ENCODE data around the gene USP53. TPM values are rescaled to one million over a fixed set of nuclear protein-coding genes. Genes with fewer than 3 reads are reported as not detected.

USP53 gene
- total RNA-seq, 4 donors from 2014 or later, result 79.0 to 186 (median 125) TPM

DNA sequence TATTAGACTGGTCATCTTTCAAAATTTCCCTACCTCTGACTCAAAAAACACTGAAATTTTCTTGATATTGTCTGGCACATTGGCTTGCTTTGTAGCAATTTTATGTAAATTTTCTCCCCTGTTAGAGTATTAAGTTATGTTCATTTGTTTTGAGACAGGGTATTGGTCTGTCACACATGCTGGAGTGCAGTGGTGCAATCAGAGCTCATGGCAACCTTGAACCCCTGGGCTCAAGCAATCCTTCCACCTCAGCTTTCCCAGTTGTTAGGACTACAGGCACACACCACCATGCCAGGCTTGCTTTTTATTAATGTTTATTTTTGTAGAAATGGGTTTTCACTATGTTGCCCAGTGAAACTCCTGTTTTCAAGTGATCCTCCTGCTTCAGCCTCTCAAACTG, 91.9 kb downstream of the USP53 start:
- peaks cover 0 to 10% (median 0%) of the 10 kb centered on the region in 3 donors for H3K4me1 ChIP-seq
- H3K4me3 ChIP-seq, result no peak overlapping the region
- TF ChIP-seq, protein P1, sequence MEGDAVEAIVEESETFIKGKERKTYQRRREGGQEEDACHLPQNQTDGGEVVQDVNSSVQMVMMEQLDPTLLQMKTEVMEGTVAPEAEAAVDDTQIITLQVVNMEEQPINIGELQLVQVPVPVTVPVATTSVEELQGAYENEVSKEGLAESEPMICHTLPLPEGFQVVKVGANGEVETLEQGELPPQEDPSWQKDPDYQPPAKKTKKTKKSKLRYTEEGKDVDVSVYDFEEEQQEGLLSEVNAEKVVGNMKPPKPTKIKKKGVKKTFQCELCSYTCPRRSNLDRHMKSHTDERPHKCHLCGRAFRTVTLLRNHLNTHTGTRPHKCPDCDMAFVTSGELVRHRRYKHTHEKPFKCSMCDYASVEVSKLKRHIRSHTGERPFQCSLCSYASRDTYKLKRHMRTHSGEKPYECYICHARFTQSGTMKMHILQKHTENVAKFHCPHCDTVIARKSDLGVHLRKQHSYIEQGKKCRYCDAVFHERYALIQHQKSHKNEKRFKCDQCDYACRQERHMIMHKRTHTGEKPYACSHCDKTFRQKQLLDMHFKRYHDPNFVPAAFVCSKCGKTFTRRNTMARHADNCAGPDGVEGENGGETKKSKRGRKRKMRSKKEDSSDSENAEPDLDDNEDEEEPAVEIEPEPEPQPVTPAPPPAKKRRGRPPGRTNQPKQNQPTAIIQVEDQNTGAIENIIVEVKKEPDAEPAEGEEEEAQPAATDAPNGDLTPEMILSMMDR (IDR thresholded peaks at IDR 0.05), result no peak
- no peak for TF ChIP-seq POLR2AphosphoS5 (IDR thresholded peaks at IDR 0.05)
- no peaks in the 10 kb centered on the region for H3K9me3 ChIP-seq
- H3K27ac ChIP-seq, result no peak overlapping the region
- H3K27me3 ChIP-seq, result no peaks in the 10 kb centered on the region
- no peaks in the 10 kb centered on the region for H3K36me3 ChIP-seq
- ATAC-seq, result no peak

DNA sequence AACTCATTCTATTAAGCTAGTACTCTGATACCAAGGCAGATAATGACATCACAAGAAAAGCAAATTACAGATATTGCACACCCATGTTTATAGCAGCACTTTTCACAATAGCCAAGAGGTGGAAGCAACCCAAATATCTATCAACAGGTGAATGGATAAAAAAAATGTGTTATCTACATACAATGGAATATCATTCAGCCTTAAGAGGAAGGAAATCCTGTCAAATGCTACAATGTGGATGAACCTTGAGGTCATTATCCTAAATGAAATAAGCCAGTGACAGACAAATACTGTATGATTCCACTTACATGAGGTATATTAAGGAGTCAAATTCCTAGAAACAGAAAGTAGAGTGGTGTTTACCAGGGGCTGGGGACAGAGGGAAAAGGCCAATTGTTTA, 95.1 kb downstream of the USP53 start:
- no peaks in the 10 kb centered on the region for H3K27me3 ChIP-seq
- H3K27ac ChIP-seq, result no peak overlapping the region
- H3K4me1 ChIP-seq, result no peaks in the 10 kb centered on the region
- no peak overlapping the region for H3K4me3 ChIP-seq
- TF ChIP-seq POLR2A (IDR thresholded peaks at IDR 0.05) (no peak), POLR2AphosphoS5 (IDR thresholded peaks at IDR 0.05) (no peak), EP300 (IDR thresholded peaks at IDR 0.05) (no peak)
- TF ChIP-seq, protein P1 (IDR thresholded peaks at IDR 0.05), result no peak
- no peaks in the 10 kb centered on the region for H3K9me3 ChIP-seq
- H3K36me3 ChIP-seq, result no peaks in the 10 kb centered on the region
- no peak for ATAC-seq

DNA sequence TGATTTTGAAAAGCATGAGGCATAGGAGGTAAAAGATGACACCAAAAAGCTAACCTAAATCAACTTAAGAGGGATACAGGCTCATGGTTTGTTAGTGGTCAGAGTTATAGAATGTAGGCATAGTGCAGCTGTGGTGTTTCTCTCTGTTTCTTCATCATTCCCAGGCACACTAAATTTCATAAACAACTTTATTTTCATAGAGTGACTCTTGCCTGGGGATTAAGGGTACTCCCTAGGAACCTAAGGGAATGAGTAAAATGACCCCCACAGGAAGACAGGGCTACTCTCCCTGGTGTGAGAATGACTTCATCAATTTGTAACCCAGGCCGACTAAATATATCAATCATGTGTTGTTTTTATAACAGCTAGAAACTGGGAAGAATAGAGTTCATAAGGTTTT, 98.3 kb downstream of the USP53 start:
- no peak for ATAC-seq
- no peak overlapping the region for H3K27ac ChIP-seq
- H3K9me3 ChIP-seq, result no peaks in the 10 kb centered on the region
- H3K27me3 ChIP-seq, result no peaks in the 10 kb centered on the region
- no peaks in the 10 kb centered on the region for H3K4me1 ChIP-seq
- no peak overlapping the region for H3K4me3 ChIP-seq
- 53 to 58% methylated on average over 1 of the region's 1 CpG for WGBS, 2 donors (ENCODE audit: low coverage in 1 of 2)
- no peaks in the 10 kb centered on the region for H3K36me3 ChIP-seq
- TF ChIP-seq EP300 (IDR thresholded peaks at IDR 0.05) (no peak), POLR2A (IDR thresholded peaks at IDR 0.05) (no peak), POLR2AphosphoS5 (IDR thresholded peaks at IDR 0.05) (no peak)
- TF ChIP-seq, protein P1 (IDR thresholded peaks at IDR 0.05), result no peak

DNA sequence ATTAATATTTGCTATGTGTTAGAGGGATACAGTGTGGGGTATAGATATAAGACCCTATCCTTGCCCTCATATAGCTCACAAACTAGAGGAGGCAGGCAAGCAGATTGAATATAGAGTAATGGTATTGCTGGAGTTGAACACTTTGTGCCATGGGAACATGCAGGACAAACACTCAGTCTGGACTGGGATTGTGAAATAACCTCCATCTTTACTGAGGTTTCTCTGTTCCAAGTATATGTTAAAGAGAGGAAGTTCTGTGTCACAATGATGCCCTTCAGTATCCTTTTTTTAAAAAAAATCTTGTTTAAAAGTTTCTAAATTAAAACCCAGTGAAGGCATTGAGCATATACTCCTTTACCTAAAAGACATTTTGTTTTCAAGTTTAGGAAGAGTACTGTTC, 100.7 kb downstream of the USP53 start:
- ATAC-seq, result no peak
- Histone ChIP-seq H3K9me3 (no peaks in the 10 kb centered on the region), H3K27me3 (no peaks in the 10 kb centered on the region)

DNA sequence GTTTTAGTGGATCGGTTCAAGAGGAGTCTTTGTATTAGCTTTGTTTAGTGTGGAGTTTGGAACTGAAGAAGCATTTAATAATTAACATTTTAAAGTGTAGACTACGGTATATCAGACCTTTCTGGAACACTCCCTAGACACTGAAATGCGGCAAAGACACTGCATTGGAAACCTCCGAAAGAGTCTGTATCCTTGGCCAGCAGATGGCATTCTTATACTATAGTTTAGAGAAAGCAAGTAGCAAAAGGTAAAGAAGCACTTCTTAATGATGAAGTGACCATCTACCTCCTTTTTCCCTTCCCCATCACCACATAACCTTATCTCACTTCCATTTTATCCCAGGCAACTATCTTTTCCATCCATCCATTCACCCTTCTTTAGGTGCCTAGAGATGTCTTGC, 101.8 kb downstream of the USP53 start:
- no peak overlapping the region for H3K27ac ChIP-seq
- no peaks in the 10 kb centered on the region for H3K36me3 ChIP-seq
- H3K4me1 ChIP-seq, result no peaks in the 10 kb centered on the region
- no peaks in the 10 kb centered on the region for H3K9me3 ChIP-seq
- ATAC-seq, result peak; percentile 57
- H3K4me3 ChIP-seq, result no peak overlapping the region
- no peaks in the 10 kb centered on the region for H3K27me3 ChIP-seq
- TF ChIP-seq, protein P1 (IDR thresholded peaks at IDR 0.05), result peak; percentile 21 to 67 (median 48)
- no peak for TF ChIP-seq POLR2A (IDR thresholded peaks at IDR 0.05)
- WGBS, 2 donors (ENCODE audit: low coverage in 1 of 2), result 9 to 12% methylated on average over 4 of the region's 4 CpGs

More for the DNA sequence above, 100.7 kb downstream of the USP53 start:
- H3K4me3 ChIP-seq, result no peak overlapping the region
- H3K27ac ChIP-seq, result no peak overlapping the region
- TF ChIP-seq, protein P1 (IDR thresholded peaks at IDR 0.05), result no peak
- TF ChIP-seq POLR2AphosphoS5 (IDR thresholded peaks at IDR 0.05) (no peak), EP300 (IDR thresholded peaks at IDR 0.05) (no peak), POLR2A (IDR thresholded peaks at IDR 0.05) (no peak)
- H3K4me1 ChIP-seq, result no peaks in the 10 kb centered on the region
- H3K36me3 ChIP-seq, result no peaks in the 10 kb centered on the region

All from gastroesophageal sphincter (tissue), 4 donors.